GM12891 (cell line): ENCODE results near the gene CAMTA1.
A peak's percentile ranks its signal among the peaks of the same experiment; 100 is the strongest.

Experiments
- DNase-seq: peaks from one replicate; pipeline ENCODE4 v3.0.0; 2011; ENCODE audit warnings: low spot score; ENCODE audit not compliant: insufficient read length
- FAIRE-seq: peaks from 2 replicates; lab custom pipeline; 2011; peaks lifted over from hg19 to GRCh38; lab: Jason Lieb, UNC
- PAX5 ChIP-seq: IDR thresholded peaks from 2 replicates; pipeline ENCODE4 v1.6.1; 2011; ENCODE audit warnings: low read length, moderate library complexity, mild to moderate bottlenecking; ENCODE audit not compliant: insufficient read depth, severe bottlenecking
- POLR2A ChIP-seq: IDR thresholded peaks from 2 replicates; pipeline ENCODE4 v1.6.1; 2011; ENCODE audit warnings: low read depth, low read length, control low read depth
- POLR2AphosphoS5 ChIP-seq: IDR thresholded peaks from 2 replicates; pipeline ENCODE4 v1.6.1; 2011; ENCODE audit warnings: low read depth, low read length, control low read depth
- POU2F2 ChIP-seq: IDR thresholded peaks from 2 replicates; pipeline ENCODE4 v1.6.1; 2011; ENCODE audit warnings: low read depth, mild to moderate bottlenecking, control low read depth, low read length, moderate library complexity
- SPI1 ChIP-seq: IDR thresholded peaks from 2 replicates; pipeline ENCODE4 v1.6.1; 2011; ENCODE audit warnings: low read depth, low read length, control low read depth
- TAF1 ChIP-seq: IDR thresholded peaks from 2 replicates; pipeline ENCODE4 v1.6.1; 2011; ENCODE audit warnings: low read depth, low read length, control low read depth

CAMTA1 gene

GRCh38 chr1:7049913-7050625 is 264.8 kb downstream of the CAMTA1 start:
- DNase-seq = no peak
- FAIRE-seq = no peak
- TF ChIP-seq PAX5 (no peak), SPI1 (no peak), TAF1 (no peak), POLR2A (no peak), POU2F2 (no peak), POLR2AphosphoS5 (no peak)

- no peak for DNase-seq
- TF ChIP-seq POU2F2 (no peak), POLR2A (no peak), TAF1 (no peak)
- FAIRE-seq = no peak
Measured at GRCh38 chr1:7050751-7051665, 265.8 kb downstream of the CAMTA1 start.

- FAIRE-seq = no peak
- TF ChIP-seq PAX5 (no peak), SPI1 (no peak), TAF1 (no peak), POU2F2 (no peak), POLR2AphosphoS5 (no peak), POLR2A (no peak)
Measured at GRCh38 chr1:7052701-7053100, 267.4 kb downstream of the CAMTA1 start.

GRCh38 chr1:7060745-7061144 is 275.5 kb downstream of the CAMTA1 start:
- no peak for DNase-seq
- TF ChIP-seq SPI1 (no peak), TAF1 (no peak), POLR2AphosphoS5 (no peak), PAX5 (no peak), POU2F2 (no peak), POLR2A (no peak)
- no peak for FAIRE-seq

More at GRCh38 chr1:7052701-7053100, 267.4 kb downstream of the CAMTA1 start:
- DNase-seq = no peak

- FAIRE-seq = no peak
- no peak for TF ChIP-seq TAF1
- no peak for TF ChIP-seq PAX5
- DNase-seq = no peak
Measured at GRCh38 chr1:7062346-7063061, 277.2 kb downstream of the CAMTA1 start.

- DNase-seq (no peak), FAIRE-seq (no peak)
- TF ChIP-seq PAX5 (no peak), SPI1 (no peak), POLR2A (no peak), TAF1 (no peak), POLR2AphosphoS5 (no peak), POU2F2 (no peak)
Measured at GRCh38 chr1:7063981-7064380, 278.7 kb downstream of the CAMTA1 start.

GRCh38 chr1:7068552-7068951 is 283.3 kb downstream of the CAMTA1 start:
- DNase-seq (no peak), FAIRE-seq (no peak)
- TF ChIP-seq POU2F2 (no peak), POLR2AphosphoS5 (no peak), PAX5 (no peak), SPI1 (no peak), TAF1 (no peak), POLR2A (no peak)

GRCh38 chr1:7069931-7070330 is 284.7 kb downstream of the CAMTA1 start:
- DNase-seq = no peak
- no peak for FAIRE-seq
- TF ChIP-seq PAX5 = no peak
- no peak for TF ChIP-seq POLR2A
- TF ChIP-seq POU2F2 = no peak
- no peak for TF ChIP-seq TAF1
- TF ChIP-seq POLR2AphosphoS5 = no peak
- no peak for TF ChIP-seq SPI1

- peak; percentile 91 for FAIRE-seq
- TF ChIP-seq POLR2AphosphoS5 (no peak), POLR2A (no peak), PAX5 (no peak), TAF1 (no peak)
- peak; percentile 70 for DNase-seq
Measured at GRCh38 chr1:7070389-7071029, 285.3 kb downstream of the CAMTA1 start.
